AG09309 (cell line): ENCODE results near the gene CNN2.
"Not testable (repeated sequence)": the region's sequence is repeated elsewhere in the genome, so short reads cannot be mapped to it uniquely, and the experiment has no call there.

Experiments used
- DNase-seq: peaks from one replicate; pipeline ENCODE4 v3.0.0-alpha.2; 2010; ENCODE audit warnings: low read depth
- H3K4me3 ChIP-seq: 2 replicates; pipeline ENCODE4 v1.5.1; 2011; ENCODE audit warnings: mild to moderate bottlenecking, low read depth, low read length, moderate library complexity; ENCODE audit not compliant: control insufficient read depth
- TF ChIP-seq, protein P1 (sequence below): IDR thresholded peaks from 2 replicates; pipeline ENCODE4 v1.5.1; 2011; ENCODE audit warnings: mild to moderate bottlenecking, low read depth, low read length, inconsistent platforms; ENCODE audit not compliant: insufficient read depth, control insufficient read depth; ENCODE audit errors: missing control alignments

The CNN2 gene

DNA sequence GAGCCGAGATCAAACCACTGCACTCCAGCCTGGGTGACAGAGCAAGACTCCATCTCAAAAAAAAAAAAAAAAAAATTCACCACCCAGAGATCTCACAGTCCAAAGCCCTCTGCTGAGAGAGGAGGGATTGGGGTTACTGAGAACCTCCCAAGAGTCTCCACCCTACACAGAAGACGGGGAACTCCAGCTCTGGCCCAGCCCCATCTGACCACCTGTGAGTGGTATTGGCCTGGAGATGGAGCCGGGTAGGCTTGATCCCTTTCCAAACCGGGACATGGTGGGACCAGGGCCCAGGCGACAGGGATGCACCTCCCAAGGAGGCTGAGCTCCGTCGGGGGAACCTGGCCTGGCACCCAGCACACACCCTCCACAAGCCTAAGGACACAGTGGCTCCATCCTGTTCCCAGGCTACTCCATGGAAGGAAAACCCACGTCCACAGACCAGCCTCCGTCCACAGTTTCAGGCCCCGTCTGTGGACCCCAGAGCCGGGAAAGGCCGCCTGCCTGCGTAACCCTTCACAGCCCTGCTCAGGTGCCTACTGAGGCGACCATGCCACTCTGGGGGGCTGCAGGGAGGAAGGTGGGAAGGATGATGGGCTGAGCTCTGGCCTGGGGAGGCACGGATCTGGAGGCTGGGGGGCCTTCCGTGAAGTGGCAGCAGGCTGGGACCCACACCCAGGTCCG, 7.3 kb upstream of the CNN2 start:
- peak overlapping the region; percentile 93 for H3K4me3 ChIP-seq
- TF ChIP-seq, protein P1, sequence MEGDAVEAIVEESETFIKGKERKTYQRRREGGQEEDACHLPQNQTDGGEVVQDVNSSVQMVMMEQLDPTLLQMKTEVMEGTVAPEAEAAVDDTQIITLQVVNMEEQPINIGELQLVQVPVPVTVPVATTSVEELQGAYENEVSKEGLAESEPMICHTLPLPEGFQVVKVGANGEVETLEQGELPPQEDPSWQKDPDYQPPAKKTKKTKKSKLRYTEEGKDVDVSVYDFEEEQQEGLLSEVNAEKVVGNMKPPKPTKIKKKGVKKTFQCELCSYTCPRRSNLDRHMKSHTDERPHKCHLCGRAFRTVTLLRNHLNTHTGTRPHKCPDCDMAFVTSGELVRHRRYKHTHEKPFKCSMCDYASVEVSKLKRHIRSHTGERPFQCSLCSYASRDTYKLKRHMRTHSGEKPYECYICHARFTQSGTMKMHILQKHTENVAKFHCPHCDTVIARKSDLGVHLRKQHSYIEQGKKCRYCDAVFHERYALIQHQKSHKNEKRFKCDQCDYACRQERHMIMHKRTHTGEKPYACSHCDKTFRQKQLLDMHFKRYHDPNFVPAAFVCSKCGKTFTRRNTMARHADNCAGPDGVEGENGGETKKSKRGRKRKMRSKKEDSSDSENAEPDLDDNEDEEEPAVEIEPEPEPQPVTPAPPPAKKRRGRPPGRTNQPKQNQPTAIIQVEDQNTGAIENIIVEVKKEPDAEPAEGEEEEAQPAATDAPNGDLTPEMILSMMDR = no peak
- no peak for DNase-seq

DNA sequence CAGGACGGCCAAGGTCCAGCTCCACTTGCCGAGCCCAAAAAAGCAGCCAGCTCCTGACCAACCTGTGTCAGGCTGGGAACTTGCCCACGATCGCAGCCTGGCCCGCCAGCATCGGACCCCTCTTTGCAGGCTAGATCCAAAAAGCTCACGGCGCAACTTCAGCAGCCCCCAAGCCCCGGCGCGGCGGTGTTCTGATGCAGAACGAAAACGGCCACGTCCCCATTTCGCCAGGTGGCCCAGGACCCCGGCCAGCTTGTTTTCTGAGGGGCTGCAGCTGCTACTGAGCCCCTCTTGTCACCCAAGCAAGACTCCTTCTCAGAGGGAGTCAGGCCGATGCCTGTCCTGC, 6.8 kb upstream of the CNN2 start:
- DNase-seq = no peak
- H3K4me3 ChIP-seq = peak overlapping the region; percentile 93
- TF ChIP-seq, protein P1 = no peak

DNA sequence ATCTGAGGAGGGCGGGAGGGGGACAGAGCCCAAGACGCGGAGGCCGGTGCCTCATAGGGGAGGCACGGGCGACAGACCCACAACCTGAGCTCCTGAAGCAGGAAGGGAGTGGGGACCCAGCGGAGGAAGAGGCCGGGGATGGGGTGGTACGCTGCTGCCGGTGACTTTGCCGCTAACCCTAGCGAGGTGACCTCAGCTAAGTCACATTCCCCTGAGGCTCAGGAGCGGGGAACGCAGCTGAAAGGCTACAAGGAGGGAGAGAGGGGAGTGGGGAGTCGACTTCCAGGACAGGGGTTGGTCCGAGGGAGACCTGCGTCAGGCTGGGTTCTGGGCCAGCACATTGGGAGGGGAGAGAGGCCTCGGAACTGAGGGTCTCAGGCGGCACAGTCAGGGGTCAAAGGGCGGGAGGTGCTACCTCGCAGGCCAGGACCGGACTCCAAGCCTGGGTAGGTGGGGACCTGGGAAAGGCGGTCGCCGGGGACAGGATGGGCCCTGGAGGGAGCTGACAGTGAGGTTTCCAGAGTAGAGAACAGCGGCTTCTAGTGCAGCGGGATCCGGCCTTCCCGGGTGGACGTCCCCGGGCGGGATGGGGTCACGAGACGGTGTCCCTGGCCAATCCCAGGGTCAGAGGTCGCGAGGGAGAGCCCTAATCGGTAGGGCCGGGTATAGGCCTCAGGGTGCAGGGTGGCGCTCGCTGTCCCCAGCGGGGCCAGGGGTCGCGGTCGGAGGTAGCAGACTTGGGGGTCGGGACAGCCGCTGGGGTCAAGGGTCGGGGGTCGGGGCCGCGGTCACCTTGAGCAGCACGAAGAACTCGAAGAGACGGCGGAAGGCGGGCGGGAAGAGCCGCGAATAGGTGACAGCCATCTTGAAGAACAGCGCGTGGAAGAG, 6.2 kb upstream of the CNN2 start:
- peak overlapping the region; percentile 93 for H3K4me3 ChIP-seq
- TF ChIP-seq, protein P1 = no peak
- no peak for DNase-seq

DNA sequence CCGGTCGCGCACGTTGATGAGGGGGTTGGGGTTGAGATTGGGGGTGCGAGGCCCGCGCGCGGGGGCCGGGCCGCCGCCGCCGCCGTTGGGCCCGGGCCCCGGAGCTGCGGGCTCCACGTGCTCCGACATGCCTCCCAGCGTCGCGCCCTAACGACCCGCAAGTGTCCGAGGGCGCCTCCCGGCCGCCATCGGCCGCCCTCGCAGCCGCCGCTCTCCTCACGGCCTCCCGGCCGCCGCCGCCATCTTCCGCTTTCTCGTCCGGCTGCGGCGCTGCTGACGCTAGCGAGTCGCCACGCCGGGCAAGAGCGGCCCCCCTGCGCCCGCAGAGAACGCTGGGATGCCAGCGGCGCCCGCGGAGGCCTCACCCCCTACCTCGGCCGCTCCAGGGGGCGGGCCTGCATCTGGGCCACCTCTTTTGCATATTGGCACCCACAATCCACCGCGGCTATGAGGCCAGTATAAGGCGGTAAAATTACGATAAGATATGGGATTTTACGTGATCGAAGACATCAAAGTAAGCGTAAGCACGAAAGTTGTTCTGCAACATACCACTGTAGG, 5.5 kb upstream of the CNN2 start, which contains the start of gene TMEM259:
Gene TMEM259, minus strand, starts transcription at position 256 of the 558 bp plus-strand sequence. Its CDS starts 127 bp downstream, at position 129.
- TF ChIP-seq, protein P1 = no peak
- H3K4me3 ChIP-seq = peak within 1 kb of the TSS; percentile 93
- DNase-seq = peak; percentile 88

DNA sequence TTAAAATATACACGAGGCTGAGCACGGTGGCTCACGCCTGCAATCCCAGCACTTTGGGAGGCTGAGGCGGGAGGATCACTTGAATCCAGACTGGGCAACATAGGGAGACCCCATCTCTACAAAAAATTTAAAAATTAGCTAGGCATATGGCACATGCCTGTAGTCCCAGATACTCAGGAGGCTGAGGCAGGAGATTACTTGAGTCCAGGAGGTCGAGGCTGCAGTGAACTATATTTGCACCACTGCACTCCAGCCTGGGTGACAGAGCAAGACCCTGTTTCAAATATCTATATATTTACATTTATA, 2.6 kb upstream of the CNN2 start:
- not testable (repeated sequence) for DNase-seq, H3K4me3 ChIP-seq

DNA sequence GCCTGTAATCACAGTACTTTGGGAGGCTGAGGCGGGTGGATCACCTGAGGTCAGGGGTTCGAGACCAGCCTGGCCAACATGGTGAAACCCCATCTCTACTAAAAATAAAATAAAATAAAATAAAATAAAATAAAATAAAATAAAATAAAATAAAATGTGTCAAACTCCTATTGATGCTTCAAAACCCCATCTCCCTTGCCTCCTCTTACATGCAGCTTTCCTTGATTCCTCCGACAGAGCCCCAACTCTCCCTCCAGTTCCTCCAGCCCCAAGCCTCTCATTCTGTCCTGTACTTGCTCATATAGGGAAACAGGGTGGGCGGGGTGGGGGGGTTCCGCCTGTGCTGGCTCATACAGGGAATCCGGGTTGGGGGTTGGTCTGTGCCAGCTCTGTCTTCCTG, 1.3 kb upstream of the CNN2 start:
- not testable (repeated sequence) for H3K4me3 ChIP-seq, DNase-seq

DNA sequence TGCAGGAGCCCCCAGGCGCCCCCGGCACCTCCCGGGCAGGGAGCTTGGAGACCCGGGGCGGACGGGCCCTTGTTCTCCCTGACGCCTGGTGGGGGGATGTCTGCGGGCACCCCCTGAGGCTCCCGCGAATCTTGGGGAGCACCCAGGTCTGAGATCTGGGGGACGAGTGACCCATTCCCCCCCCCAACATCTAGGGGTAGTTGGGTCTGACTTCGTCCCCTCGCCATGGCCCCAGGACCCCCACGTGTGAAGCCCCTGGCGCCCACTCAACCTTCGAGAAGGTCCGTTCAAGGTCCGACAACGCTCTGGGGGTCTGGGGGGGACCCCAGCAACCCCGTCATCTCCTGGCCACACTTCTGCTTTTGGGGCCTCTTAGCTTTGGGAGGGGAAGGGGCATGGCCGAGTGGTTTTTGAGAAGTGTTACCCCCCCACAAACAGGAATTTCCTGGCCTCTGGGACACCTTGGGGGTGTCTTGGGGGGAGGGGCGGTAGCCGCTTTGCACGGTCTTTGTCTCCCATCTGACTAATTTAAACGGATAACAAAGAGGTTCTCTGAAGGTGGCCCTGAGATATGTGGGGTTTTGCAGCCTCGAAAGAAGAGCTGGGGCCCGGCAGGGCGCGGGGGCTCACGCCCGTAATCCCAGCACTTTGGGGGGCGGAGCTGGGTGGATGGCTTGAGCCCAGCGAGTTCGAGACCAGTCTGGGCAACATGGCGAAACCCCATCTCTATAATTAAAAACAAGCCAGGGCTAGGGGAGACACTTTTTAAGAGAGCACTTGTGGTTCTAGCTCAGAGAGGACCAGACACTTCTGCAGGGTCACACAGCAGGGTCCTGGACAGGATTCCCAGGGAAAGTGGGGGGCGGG, 608 bp downstream of the CNN2 start:
- H3K4me3 ChIP-seq = peak overlapping the region; percentile 93
- DNase-seq = no peak
- TF ChIP-seq, protein P1 = no peak
